ENCODE data around the gene PALB2. TPM values are rescaled to one million over a fixed set of nuclear protein-coding genes. Genes with fewer than 3 reads are reported as not detected.

PALB2 gene
- total and polyA plus RNA-seq, 2 of the 13 experiments (the other 11 are each of a cell fraction or from before 2014, with no cell fraction given): 12.1 to 40.9 TPM

GRCh38 chr16:23640931-23641765, at the start of gene PALB2, which contains the start of gene DCTN5 (continued):
- peak; percentile 100 for TF ChIP-seq ZNF333 (CRISPR knock-in tag; IDR thresholded peaks at IDR 0.05; ENCODE audit: borderline replicate concordance)
- TF ChIP-seq ARNT2 (CRISPR knock-in tag; IDR thresholded peaks at IDR 0.05; ENCODE audit: low read depth): peak; percentile 83; the same call in 1 of the 2 replicates
- peak; percentile 99 for TF ChIP-seq ZNF713 (CRISPR knock-in tag; IDR thresholded peaks at IDR 0.05)
- no peak; the same call in 1 of the 2 replicates for TF ChIP-seq RELA (CRISPR knock-in tag; IDR thresholded peaks at IDR 0.05)
- peak; percentile 55; the same call in 1 of the 2 replicates for TF ChIP-seq ZNF12 (CRISPR knock-in tag; IDR thresholded peaks at IDR 0.05)
- TF ChIP-seq ZMYM4 (CRISPR knock-in tag; IDR thresholded peaks at IDR 0.05): peak; percentile 95
- peak; percentile 99 for TF ChIP-seq SATB2 (CRISPR knock-in tag; IDR thresholded peaks at IDR 0.05)
- peak; percentile 88 to 93 for TF ChIP-seq POLR2A (IDR thresholded peaks at IDR 0.05; ENCODE audit: insufficient read depth in 1 of 2, low read depth in 2 of 2, low read length in 2 of 2)
- TF ChIP-seq POGZ (CRISPR knock-in tag; IDR thresholded peaks at IDR 0.05): peak; percentile 98
- TF ChIP-seq MATR3 (CRISPR knock-in tag; IDR thresholded peaks at IDR 0.05): no peak
- peak; percentile 83; the same call in 1 of the 2 replicates for TF ChIP-seq ZNF790 (CRISPR knock-in tag; IDR thresholded peaks at IDR 0.05; ENCODE audit: borderline replicate concordance)
- TF ChIP-seq SALL1 (CRISPR knock-in tag; IDR thresholded peaks at IDR 0.05): peak; percentile 89; the same call in 1 of the 2 replicates
- TF ChIP-seq ZKSCAN5 (CRISPR knock-in tag; IDR thresholded peaks at IDR 0.05): no peak; the same call in none of the 2 replicates
- 0 out of 2 replicates have a peak, but pooled peaks have one; percentile 89 for TF ChIP-seq NFKBIZ (CRISPR knock-in tag; IDR thresholded peaks at IDR 0.05)
- TF ChIP-seq BRCA1 (CRISPR knock-in tag; IDR thresholded peaks at IDR 0.05): peak; percentile 98
- TF ChIP-seq ZNF530 (CRISPR knock-in tag; IDR thresholded peaks at IDR 0.05; ENCODE audit: low read depth): no peak
- TF ChIP-seq BCLAF1 (IDR thresholded peaks at IDR 0.05): no peak
- TF ChIP-seq EHMT2 (IDR thresholded peaks at IDR 0.05; ENCODE audit: borderline replicate concordance, low read depth, low read length): no peak
- 0 out of 2 replicates have a peak, but pooled peaks have one; percentile 70 for TF ChIP-seq ZNF136 (CRISPR knock-in tag; IDR thresholded peaks at IDR 0.05; ENCODE audit: low read depth)
- peak; percentile 61; the same call in 1 of the 2 replicates for TF ChIP-seq HES4 (CRISPR knock-in tag; IDR thresholded peaks at IDR 0.05; ENCODE audit: borderline replicate concordance)
- peak; percentile 69; the same call in 1 of the 2 replicates for TF ChIP-seq ZBTB7B (CRISPR knock-in tag; IDR thresholded peaks at IDR 0.05)
- TF ChIP-seq HDAC1 (CRISPR knock-in tag; IDR thresholded peaks at IDR 0.05): peak; percentile 99
- peak; percentile 99 for TF ChIP-seq NFKB2 (CRISPR knock-in tag; IDR thresholded peaks at IDR 0.05; ENCODE audit: borderline replicate concordance)
- TF ChIP-seq HOXA7 (CRISPR knock-in tag; IDR thresholded peaks at IDR 0.05): no peak
- TF ChIP-seq NKX3-1 (CRISPR knock-in tag; IDR thresholded peaks at IDR 0.05): peak; percentile 98
- no peak for TF ChIP-seq NBN (conservative IDR thresholded peaks at IDR 0.05)

Data from HepG2 (cell line).